K562 (cell line): Measurements from ENCODE around the gene DENND2A. TPM values are rescaled to one million over a fixed set of nuclear protein-coding genes. Genes with fewer than 3 reads are reported as not detected.

Experiments used
- ATAC-seq: fragments of 200-7000 bp; cut with Tn5 transposase; 3 replicates; pipeline ENCODE4 v1.9.1; 2020; ENCODE audit warnings: moderate library complexity
- BruUV-seq: library from RNA; stranded (reverse); fragments of 400-500 nt; replicated peaks from 2 replicates; lab custom pipeline; 2021; lab: Mats Ljungman, UMichigan
- CTCF ChIA-PET: fragments of 300-600 bp; formaldehyde crosslinking; extraction: SDS; loops from one replicate; lab custom pipeline; 2021; ENCODE audit warnings: low intra/inter-chr PET ratio; lab: Yijun Ruan, JAX
- POLR2A ChIA-PET: fragments of 300-600, 350-650 bp; sonication (Branson Sonifier 250); formaldehyde crosslinking; extraction: SDS; loops from one replicate; lab custom pipeline; 2021; ENCODE audit warnings: antibody characterized with exemption, inconsistent platforms; lab: Yijun Ruan, JAX
- DNase-seq, 4 experiments: peaks; one replicate each; pipeline versions ENCODE4 v3.0.0 to v3.0.0-alpha.2; 2011 to 2018; ENCODE audit warnings: low spot score in 3 of 4, mixed read lengths in 3 of 4; ENCODE audit errors: extremely low read depth in 1 of 4
- FAIRE-seq: peaks from 2 replicates; lab custom pipeline; 2011; peaks lifted over from hg19 to GRCh38; lab: Jason Lieb, UNC
- H2AFZ ChIP-seq: 2 replicates; pipeline ENCODE4 v1.6.0; 2011; ENCODE audit warnings: low read depth, low read length, control low read depth, inconsistent platforms
- H3K27ac ChIP-seq: fragments of 200-600 bp; 3 replicates; pipeline ENCODE4 v1.8.0; 2011; ENCODE audit warnings: low read depth, mild to moderate bottlenecking, control low read depth, inconsistent platforms, low read length, moderate library complexity, mixed read lengths; ENCODE audit errors: extremely low read depth
- H3K27me3 ChIP-seq, 2 experiments: fragments of 300-600 bp in 1 of 2; 2 replicates in 1 of 2; 3 replicates in 1 of 2; pipeline versions ENCODE4 v1.6.0 to v1.8.0; 2011; ENCODE audit warnings: inconsistent platforms in 2 of 2, low read length in 2 of 2, mild to moderate bottlenecking in 1 of 2, mixed read lengths in 1 of 2, moderate library complexity in 1 of 2; ENCODE audit not compliant: control insufficient read depth in 2 of 2, insufficient read depth in 2 of 2
- H3K36me3 ChIP-seq: fragments of 300-600 bp; 3 replicates; pipeline ENCODE4 v1.8.0; 2011; ENCODE audit warnings: mild to moderate bottlenecking, low read length, inconsistent platforms; ENCODE audit not compliant: control insufficient read depth, insufficient read depth
- H3K4me1 ChIP-seq, 2 experiments: fragments of 200-600 bp in 1 of 2; replicated peaks in 1 of 2; 2 replicates in 1 of 2; 3 replicates in 1 of 2; pipeline versions ENCODE4 v1.5.1 to v1.8.0; 2011; ENCODE audit warnings: inconsistent platforms in 2 of 2, low read length in 2 of 2, mild to moderate bottlenecking in 1 of 2, mixed read lengths in 1 of 2, moderate library complexity in 1 of 2; ENCODE audit not compliant: control insufficient read depth in 2 of 2, insufficient read depth in 2 of 2
- H3K4me2 ChIP-seq: 2 replicates; pipeline ENCODE4 v1.6.1; 2011; ENCODE audit warnings: low read length, control low read depth, inconsistent platforms, mixed read lengths; ENCODE audit not compliant: insufficient read depth
- H3K4me3 ChIP-seq: fragments of 200-600 bp; sonication (generic), shearing (Covaris generic); 2 replicates; pipeline ENCODE4 v1.5.1; 2016; ENCODE audit warnings: control low read depth, inconsistent platforms
- H3K79me2 ChIP-seq: fragments of 200-600 bp; 3 replicates; pipeline ENCODE4 v1.8.0; 2011; ENCODE audit warnings: low read length, inconsistent platforms; ENCODE audit not compliant: control insufficient read depth, insufficient read depth
- H3K9ac ChIP-seq, 2 experiments: 2 replicates each; pipeline versions ENCODE4 v1.6.0 to v1.6.1; 2011; ENCODE audit warnings: low read depth in 2 of 2, low read length in 2 of 2, control low read depth in 1 of 2, inconsistent platforms in 1 of 2, mild to moderate bottlenecking in 1 of 2, mixed read lengths in 1 of 2; ENCODE audit not compliant: insufficient read depth in 1 of 2
- H3K9me1 ChIP-seq: one replicate; pipeline ENCODE4 v1.6.0; 2011; ENCODE audit warnings: inconsistent platforms, mild to moderate bottlenecking, low read length, moderate library complexity; ENCODE audit not compliant: control insufficient read depth, insufficient read depth
- H3K9me3 ChIP-seq: replicated peaks from 2 replicates; pipeline ENCODE4 v1.5.1; 2011; ENCODE audit warnings: low read depth, low read length, inconsistent platforms; ENCODE audit not compliant: control insufficient read depth, insufficient read depth
- H4K20me1 ChIP-seq: replicated peaks from 2 replicates; pipeline ENCODE4 v1.6.1; 2011; ENCODE audit warnings: low read length, inconsistent platforms, mixed read lengths; ENCODE audit not compliant: control insufficient read depth, insufficient read depth
- BCOR ChIP-seq: fragments of 450-650 bp; IDR thresholded peaks from 2 replicates; pipeline ENCODE4 v1.6.1; 2016
- BRCA1 ChIP-seq, 2 experiments: fragments of 450-650 bp in 1 of 2; sonication (generic) in 1 of 2; formaldehyde crosslinking in 1 of 2; IDR thresholded peaks; 2 replicates each; pipeline versions ENCODE4 v1.5.0 to v1.6.1; 2017 to 2020; ENCODE audit warnings: mild to moderate bottlenecking in 1 of 2, missing genetic modification reagents in 1 of 2
- GATA2 ChIP-seq: sonication (generic); formaldehyde crosslinking; IDR thresholded peaks from 2 replicates; pipeline ENCODE4 v1.4.0; 2020; ENCODE audit warnings: mild to moderate bottlenecking, missing genetic modification reagents
- ILK ChIP-seq: fragments of 450-650 bp; IDR thresholded peaks from 2 replicates; pipeline ENCODE4 v1.6.1; 2016; ENCODE audit warnings: missing genetic modification characterization, low read depth, mild to moderate bottlenecking, missing compliant biosample characterization, moderate library complexity, borderline replicate concordance
- LCOR ChIP-seq: sonication (generic); formaldehyde crosslinking; IDR thresholded peaks from 2 replicates; pipeline ENCODE4 v1.8.0; 2022; ENCODE audit warnings: mild to moderate bottlenecking, missing genetic modification reagents
- MXI1 ChIP-seq: IDR thresholded peaks from 2 replicates; pipeline ENCODE4 v1.6.1; 2011; ENCODE audit warnings: low read depth, mild to moderate bottlenecking, improper control_type of control experiment, low read length
- PCBP1 ChIP-seq: fragments of 200-400 bp; formaldehyde crosslinking; IDR thresholded peaks from 2 replicates; pipeline ENCODE4 v1.6.1; 2018; ENCODE audit warnings: mild to moderate bottlenecking, low read depth, low read length; ENCODE audit not compliant: poor library complexity, severe bottlenecking
- SPI1 ChIP-seq: IDR thresholded peaks from 2 replicates; pipeline ENCODE4 v1.6.1; 2011; ENCODE audit warnings: low read depth, low read length, control low read depth, borderline replicate concordance
- SUPT5H ChIP-seq: fragments of 450-650 bp; IDR thresholded peaks from 2 replicates; pipeline ENCODE4 v1.6.1; 2016
- ZKSCAN3 ChIP-seq: fragments of 250-450 bp; sonication (Bioruptor Pico); IDR thresholded peaks from 2 replicates; pipeline ENCODE4 v1.4.0; 2020
- ZNF24 ChIP-seq: fragments of 450-650 bp; IDR thresholded peaks from 2 replicates; pipeline ENCODE4 v1.6.1; 2016
- ZNF444 ChIP-seq: fragments of 250-450 bp; sonication (Bioruptor Pico); IDR thresholded peaks from 2 replicates; pipeline ENCODE4 v1.4.0; 2020; ENCODE audit warnings: mild to moderate bottlenecking, moderate library complexity
- ZNF551 ChIP-seq: fragments of 250-450 bp; sonication (Bioruptor Pico); IDR thresholded peaks from 2 replicates; pipeline ENCODE4 v1.5.0; 2021; ENCODE audit warnings: mild to moderate bottlenecking, moderate library complexity
- ZNF57 ChIP-seq: fragments of 450-650 bp; formaldehyde crosslinking; IDR thresholded peaks from 2 replicates; pipeline ENCODE4 v1.4.0; 2020; ENCODE audit warnings: mild to moderate bottlenecking, moderate library complexity
- ZNF644 ChIP-seq: fragments of 200-800 bp; sonication (Bioruptor generic); IDR thresholded peaks from 2 replicates; pipeline ENCODE4 v1.6.1; 2016; ENCODE audit warnings: low read depth, missing genetic modification characterization, missing compliant biosample characterization
- ZSCAN29 ChIP-seq: fragments of 450-650 bp; IDR thresholded peaks from 2 replicates; pipeline ENCODE4 v1.6.1; 2017
- WGBS: fragments of 100-300 bp; shearing (Covaris generic); methylation state at CpG from one replicate; pipeline ENCODE4 v1.1.6; 2016; ENCODE audit warnings: low coverage, mixed read lengths; ENCODE audit not compliant: insufficient coverage; ENCODE audit errors: missing lambda C conversion rate; 5-methylcytosine and 5-hydroxymethylcytosine counted together
- in situ Hi-C: fragments of 300-500 bp; cut with MboI; formaldehyde crosslinking; loops from 4 replicates; pipeline ENCODE4 v1.15.0; 2018; ENCODE audit warnings: inconsistent platforms, mixed read lengths
- intact Hi-C: fragments of 100-400 bp; cut with micrococcal nuclease; formaldehyde crosslinking; loops from 2 replicates; pipeline ENCODE4 v1.14.2; 2022
- polyA plus RNA-seq, 8 experiments: library from polyadenylated mRNA; depleted of rRNA in 4 of 8; stranded (reverse) in 5 of 8; unstranded in 3 of 8; fragments of >200 nt; fragmentation: Nextera tagmentation in 2 of 8; fragmentation: Illumina TruSeq in 1 of 8; extraction: Ambion mirVana in 2 of 8; extraction: Trizol in 1 of 8; gene quantifications; 2 replicates each; pipeline versions ENCODE4 v1.2.1 to v1.2.3, GENCODE V29; 2011 to 2014; ENCODE audit warnings: inconsistent platforms in 1 of 8, missing spikeins in 1 of 8
- total RNA-seq, 7 experiments: library from RNA; depleted of rRNA in 6 of 7; stranded (reverse); fragments of >200 nt in 6 of 7; fragmentation: Illumina TruSeq in 2 of 7; extraction: Trizol in 2 of 7; gene quantifications; 2 replicates each; pipeline versions ENCODE4 v1.2.1 to v1.2.3, GENCODE V29; 2011 to 2021; ENCODE audit warnings: low replicate concordance in 1 of 7

The DENND2A gene
- total and polyA plus RNA-seq, 9 of the 15 experiments (the other 6 are each of a cell fraction or from before 2014, with no cell fraction given), result not detected

DNA sequence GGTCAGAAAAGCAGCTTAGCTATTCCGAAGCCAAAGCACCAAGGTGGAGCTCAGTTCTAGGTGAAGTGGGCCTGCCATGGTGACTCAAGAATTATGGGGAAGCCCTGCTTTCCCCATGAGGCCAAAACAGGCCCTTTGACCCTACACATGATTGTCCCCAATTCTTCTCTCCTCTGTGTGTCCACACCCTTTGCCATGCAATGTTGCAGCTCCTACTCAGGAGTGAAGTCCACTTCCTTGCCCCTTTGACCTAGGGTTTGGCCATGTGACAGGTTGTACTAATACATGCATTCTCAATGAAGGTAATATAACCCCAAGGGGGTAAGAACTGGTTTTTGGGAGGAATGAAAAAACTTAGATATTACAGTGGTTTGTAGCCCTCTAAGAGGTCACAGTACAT lies 93.7 kb downstream of the DENND2A start:
- ChIA-PET POLR2A (interaction anchor here (0.9 kb wide), 1 partner anchor 26 kb away, joined by 4 read pairs; no protein-coding TSS in a partner anchor), CTCF (no interaction called here)
- peaks cover 55 to 81% of the 10 kb centered on the region in 2 experiments for H3K27me3 ChIP-seq
- FAIRE-seq (no peak), ATAC-seq (no peak), DNase-seq (no peak)
- intact Hi-C loops (no loop called here), in situ Hi-C loops (no loop called here)
- H3K27ac ChIP-seq, result no peak overlapping the region
- H3K4me2 ChIP-seq, result no peak overlapping the region
- H3K36me3 ChIP-seq, result no peaks in the 10 kb centered on the region
- no peak overlapping the region for H2AFZ ChIP-seq
- no peak overlapping the region for H3K4me3 ChIP-seq
- BruUV-seq, result no TSS peak
- TF ChIP-seq BCOR (no peak), LCOR (CRISPR knock-in tag) (no peak), SPI1 (no peak), BRCA1 (IDR thresholded peaks at IDR 0.05) (no peak), BRCA1 (CRISPR knock-in tag; IDR thresholded peaks at IDR 0.05) (no peak), SUPT5H (no peak), ZNF24 (no peak), GATA2 (CRISPR knock-in tag) (no peak), MXI1 (no peak), ZNF57 (no peak), ILK (tag) (no peak), ZNF644 (tag) (no peak), ZNF444 (CRISPR knock-in tag) (no peak), ZSCAN29 (no peak), ZKSCAN3 (CRISPR knock-in tag) (no peak), ZNF551 (no peak), PCBP1 (no peak)
- no peaks in the 10 kb centered on the region for H3K9me3 ChIP-seq
- 0 out of 2 replicates have a peak, but pooled peaks cover 6% of the 10 kb centered on the region for H4K20me1 ChIP-seq
- no peaks in the 10 kb centered on the region for H3K9me1 ChIP-seq
- H3K9ac ChIP-seq, result no peak overlapping the region
- 0% methylated on average over 1 of the region's 1 CpG for WGBS
- H3K4me1 ChIP-seq, result no peaks in the 10 kb centered on the region; a peak in 1 of 5 replicates
- H3K79me2 ChIP-seq, result no peaks in the 10 kb centered on the region
